Measurements from ENCODE around the gene WNT4.

DNA sequence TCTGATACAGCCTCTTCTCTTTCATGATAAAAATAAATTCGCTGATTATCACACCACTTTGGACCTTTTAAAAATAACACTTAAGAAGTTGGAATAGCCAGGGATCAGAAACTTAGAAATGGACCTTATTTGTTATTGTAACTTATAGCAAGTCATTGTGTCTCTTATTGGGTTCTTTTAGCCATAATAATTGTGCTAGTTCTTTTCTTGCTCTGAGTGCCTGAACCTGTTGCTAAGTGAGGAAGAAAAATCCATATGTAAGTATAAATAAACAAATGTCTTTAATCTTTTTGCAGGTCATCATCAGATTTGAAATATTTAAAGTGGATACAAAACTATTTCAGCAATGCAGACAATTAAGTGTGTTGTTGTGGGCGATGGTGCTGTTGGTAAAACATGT lies 64.8 kb downstream of the WNT4 start:
- no peak for TF ChIP-seq POLR2A (IDR thresholded peaks at IDR 0.05)
- TF ChIP-seq, protein P1, sequence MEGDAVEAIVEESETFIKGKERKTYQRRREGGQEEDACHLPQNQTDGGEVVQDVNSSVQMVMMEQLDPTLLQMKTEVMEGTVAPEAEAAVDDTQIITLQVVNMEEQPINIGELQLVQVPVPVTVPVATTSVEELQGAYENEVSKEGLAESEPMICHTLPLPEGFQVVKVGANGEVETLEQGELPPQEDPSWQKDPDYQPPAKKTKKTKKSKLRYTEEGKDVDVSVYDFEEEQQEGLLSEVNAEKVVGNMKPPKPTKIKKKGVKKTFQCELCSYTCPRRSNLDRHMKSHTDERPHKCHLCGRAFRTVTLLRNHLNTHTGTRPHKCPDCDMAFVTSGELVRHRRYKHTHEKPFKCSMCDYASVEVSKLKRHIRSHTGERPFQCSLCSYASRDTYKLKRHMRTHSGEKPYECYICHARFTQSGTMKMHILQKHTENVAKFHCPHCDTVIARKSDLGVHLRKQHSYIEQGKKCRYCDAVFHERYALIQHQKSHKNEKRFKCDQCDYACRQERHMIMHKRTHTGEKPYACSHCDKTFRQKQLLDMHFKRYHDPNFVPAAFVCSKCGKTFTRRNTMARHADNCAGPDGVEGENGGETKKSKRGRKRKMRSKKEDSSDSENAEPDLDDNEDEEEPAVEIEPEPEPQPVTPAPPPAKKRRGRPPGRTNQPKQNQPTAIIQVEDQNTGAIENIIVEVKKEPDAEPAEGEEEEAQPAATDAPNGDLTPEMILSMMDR (IDR thresholded peaks at IDR 0.05), result no peak

All from Peyer's patch (tissue), 4 donors.